PC-9 (cell line): ENCODE measurements around the gene B4GALT7.

Experiments used
- EZH2 ChIP-seq: fragments of 200-600 bp; sonication (generic); IDR thresholded peaks from 2 replicates; pipeline ENCODE4 v1.8.0; 2017; ENCODE audit warnings: antibody characterized with exemption, low read depth
- TF ChIP-seq, protein P1 (sequence below): fragments of 200-600 bp; sonication (generic); conservative IDR thresholded peaks from 2 replicates; pipeline ENCODE4 v1.6.1; 2017; ENCODE audit warnings: mixed run types, antibody characterized with exemption, mild to moderate bottlenecking, moderate library complexity

DNA sequence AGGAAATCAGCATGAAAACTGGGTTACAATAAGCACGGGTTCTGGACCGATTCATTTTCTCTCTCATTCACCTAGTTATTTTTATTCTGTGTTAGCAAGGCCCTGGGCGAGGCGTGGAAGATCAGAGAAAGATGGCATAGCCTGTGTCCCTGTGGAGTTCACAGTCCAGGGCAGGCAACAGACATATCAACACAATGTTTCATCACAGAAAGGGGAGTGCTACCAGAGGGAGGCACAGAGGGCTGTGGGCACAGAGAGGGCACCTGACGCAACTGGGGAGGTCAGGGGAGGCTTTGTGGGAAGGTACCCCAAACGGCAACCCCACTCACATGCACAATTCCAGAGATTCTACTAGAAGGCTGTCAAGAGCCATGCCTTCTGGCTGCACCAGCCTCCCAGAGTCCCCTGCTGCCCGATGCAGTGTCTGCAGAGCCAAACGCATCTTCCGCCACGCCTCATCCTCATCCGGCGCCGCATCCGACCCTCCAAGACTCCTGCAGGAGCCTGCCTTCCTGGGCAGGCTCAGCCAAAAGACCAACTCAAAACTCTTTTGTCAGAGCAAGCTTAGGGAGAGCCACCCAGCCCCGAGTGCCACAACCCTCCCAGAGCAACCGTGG lies 47.0 kb upstream of the B4GALT7 start:
- no peak for TF ChIP-seq EZH2
- TF ChIP-seq, protein P1, sequence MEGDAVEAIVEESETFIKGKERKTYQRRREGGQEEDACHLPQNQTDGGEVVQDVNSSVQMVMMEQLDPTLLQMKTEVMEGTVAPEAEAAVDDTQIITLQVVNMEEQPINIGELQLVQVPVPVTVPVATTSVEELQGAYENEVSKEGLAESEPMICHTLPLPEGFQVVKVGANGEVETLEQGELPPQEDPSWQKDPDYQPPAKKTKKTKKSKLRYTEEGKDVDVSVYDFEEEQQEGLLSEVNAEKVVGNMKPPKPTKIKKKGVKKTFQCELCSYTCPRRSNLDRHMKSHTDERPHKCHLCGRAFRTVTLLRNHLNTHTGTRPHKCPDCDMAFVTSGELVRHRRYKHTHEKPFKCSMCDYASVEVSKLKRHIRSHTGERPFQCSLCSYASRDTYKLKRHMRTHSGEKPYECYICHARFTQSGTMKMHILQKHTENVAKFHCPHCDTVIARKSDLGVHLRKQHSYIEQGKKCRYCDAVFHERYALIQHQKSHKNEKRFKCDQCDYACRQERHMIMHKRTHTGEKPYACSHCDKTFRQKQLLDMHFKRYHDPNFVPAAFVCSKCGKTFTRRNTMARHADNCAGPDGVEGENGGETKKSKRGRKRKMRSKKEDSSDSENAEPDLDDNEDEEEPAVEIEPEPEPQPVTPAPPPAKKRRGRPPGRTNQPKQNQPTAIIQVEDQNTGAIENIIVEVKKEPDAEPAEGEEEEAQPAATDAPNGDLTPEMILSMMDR, result no peak
